Activated CD4-positive, alpha-beta T cell treated with anti-CD3 and anti-CD28 coated beads for 1 hour (primary cell): ENCODE results near the gene AMDHD2.
"Not testable (repeated sequence)": the region's sequence is repeated elsewhere in the genome, so short reads cannot be mapped to it uniquely, and the experiment has no call there.

ENCODE experiments used
- DNase-seq: peaks from one replicate; pipeline ENCODE4 v3.0.0-alpha.2; 2020

Gene AMDHD2

DNA sequence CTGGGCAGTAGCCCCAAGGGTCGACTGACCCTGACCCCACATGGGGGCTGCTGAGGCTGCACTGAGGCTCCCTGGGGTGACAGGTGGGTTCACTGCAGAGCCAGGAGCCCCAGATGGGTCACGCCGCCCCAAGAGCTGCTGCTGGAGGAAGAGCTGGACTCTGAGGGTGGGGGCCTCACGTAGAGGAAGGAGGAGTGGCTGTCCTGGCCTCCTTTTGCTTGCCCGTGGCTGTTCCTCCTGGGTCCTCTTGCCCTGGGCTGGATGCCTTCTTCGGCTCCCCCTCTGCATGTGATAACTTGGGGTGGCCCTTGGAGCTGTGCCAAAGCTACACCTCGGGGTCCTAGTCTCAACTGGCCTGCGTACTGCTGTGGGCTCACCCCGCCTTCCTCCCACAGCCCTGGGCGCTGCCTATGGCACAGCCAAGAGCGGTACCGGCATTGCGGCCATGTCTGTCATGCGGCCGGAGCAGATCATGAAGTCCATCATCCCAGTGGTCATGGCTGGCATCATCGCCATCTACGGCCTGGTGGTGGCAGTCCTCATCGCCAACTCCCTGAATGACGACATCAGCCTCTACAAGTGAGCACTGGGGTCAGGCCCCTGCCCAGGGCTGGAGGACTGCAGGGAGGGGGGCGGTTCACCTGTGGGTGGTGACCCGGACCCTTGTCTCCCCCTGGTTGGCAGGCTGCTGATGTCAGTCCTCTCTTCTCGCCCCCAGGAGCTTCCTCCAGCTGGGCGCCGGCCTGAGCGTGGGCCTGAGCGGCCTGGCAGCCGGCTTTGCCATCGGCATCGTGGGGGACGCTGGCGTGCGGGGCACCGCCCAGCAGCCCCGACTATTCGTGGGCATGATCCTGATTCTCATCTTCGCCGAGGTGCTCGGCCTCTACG is 1.1 kb upstream of the AMDHD2 start:
- DNase-seq, result no peak

GRCh38 chr16:2519711-2520080 is 475 bp upstream of the AMDHD2 start:
- no peak for DNase-seq

DNA sequence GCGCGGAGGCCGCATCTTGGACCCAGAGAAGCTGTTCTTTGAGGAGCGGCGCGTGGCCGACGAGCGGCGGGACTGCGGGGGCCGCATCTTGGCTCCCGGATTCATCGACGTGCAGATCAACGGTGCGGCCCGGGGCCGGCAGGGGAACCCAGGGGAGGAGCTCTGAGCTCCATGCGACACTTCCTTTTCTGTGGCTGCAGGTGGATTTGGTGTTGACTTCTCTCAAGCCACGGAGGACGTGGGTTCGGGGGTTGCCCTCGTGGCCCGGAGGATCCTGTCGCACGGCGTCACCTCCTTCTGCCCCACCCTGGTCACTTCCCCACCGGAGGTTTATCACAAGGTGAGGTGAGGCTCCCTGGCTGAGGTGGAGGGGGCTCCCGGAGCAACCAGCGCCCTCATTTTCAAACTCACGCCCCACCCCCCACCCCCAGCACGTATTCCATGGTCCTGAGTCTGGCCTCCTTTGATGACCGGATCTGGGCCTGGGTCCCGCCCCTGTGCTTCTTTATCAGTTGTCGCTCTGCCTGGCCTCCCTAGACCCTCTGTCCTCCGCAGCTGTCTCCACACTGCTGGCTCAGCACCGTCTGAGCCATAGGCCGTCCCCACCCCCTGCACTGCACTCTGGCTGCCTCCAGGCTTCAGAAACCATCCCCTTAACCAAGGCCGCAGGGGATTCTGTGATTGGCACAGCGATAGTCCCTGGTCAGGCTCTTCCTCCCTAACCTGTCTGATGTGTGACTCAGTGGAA is 787 bp downstream of the AMDHD2 start:
- peak; percentile 33 for DNase-seq

DNA sequence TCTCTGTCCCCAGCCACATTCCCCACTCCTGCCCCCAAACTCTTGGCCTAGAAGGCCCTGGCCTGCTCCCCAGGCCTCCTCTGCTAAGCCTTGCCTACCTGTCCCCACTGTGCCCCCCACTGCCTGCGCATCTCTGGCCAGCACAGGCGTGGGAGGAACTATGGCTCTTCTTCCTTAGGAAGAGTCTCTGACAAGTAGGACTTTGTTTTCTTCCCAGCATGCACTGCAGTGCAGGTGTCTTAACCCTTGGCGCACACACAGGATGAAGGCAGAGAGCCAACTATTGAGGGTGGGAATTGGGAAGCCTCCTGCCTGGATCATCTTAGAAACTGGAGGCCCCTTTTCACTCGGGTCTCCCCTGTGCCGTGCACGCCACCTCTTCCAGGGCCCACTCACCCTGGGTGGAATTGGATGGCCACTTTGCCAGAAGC is 3.6 kb downstream of the AMDHD2 start:
- no peak for DNase-seq

- no peak for DNase-seq
Observed at GRCh38 chr16:2524339-2524938, 4.3 kb downstream of the AMDHD2 start.

DNA sequence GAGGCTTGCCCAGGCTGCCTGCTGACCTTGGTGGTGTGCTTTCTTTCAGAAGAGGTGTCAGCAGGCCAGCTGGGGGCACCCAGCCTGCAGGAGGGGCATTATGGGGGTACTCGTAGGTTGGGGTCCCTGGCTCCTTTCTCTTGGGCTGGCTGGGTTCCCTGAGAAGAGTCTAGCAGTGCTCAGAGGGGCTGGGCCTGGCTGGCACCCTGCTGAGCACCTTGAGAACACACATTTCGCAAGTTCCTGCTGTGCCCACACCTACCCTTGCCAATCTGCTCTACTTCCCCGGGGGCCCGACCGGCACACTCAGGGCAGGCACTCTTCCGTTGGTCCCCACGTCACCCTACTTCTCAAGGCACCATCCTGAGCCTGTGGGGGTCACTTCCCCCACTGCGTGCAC is 6.0 kb downstream of the AMDHD2 start:
- DNase-seq, result no peak

GRCh38 chr16:2527071-2527783 is 7.1 kb downstream of the AMDHD2 start:
- DNase-seq, result no peak

DNA sequence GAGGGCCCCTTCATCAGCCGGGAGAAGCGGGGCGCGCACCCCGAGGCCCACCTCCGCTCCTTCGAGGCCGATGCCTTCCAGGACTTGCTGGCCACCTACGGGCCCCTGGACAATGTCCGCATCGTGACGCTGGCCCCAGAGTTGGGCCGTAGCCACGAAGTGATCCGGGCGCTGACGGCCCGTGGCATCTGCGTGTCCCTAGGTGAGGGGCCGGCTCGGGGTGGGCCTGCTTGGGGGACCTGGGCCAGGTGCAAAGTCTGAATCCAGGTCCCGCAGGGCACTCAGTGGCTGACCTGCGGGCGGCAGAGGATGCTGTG is 7.6 kb downstream of the AMDHD2 start:
- DNase-seq, result no peak

- DNase-seq, result no peak
Observed at GRCh38 chr16:2528161-2529060, 8.2 kb downstream of the AMDHD2 start.

DNA sequence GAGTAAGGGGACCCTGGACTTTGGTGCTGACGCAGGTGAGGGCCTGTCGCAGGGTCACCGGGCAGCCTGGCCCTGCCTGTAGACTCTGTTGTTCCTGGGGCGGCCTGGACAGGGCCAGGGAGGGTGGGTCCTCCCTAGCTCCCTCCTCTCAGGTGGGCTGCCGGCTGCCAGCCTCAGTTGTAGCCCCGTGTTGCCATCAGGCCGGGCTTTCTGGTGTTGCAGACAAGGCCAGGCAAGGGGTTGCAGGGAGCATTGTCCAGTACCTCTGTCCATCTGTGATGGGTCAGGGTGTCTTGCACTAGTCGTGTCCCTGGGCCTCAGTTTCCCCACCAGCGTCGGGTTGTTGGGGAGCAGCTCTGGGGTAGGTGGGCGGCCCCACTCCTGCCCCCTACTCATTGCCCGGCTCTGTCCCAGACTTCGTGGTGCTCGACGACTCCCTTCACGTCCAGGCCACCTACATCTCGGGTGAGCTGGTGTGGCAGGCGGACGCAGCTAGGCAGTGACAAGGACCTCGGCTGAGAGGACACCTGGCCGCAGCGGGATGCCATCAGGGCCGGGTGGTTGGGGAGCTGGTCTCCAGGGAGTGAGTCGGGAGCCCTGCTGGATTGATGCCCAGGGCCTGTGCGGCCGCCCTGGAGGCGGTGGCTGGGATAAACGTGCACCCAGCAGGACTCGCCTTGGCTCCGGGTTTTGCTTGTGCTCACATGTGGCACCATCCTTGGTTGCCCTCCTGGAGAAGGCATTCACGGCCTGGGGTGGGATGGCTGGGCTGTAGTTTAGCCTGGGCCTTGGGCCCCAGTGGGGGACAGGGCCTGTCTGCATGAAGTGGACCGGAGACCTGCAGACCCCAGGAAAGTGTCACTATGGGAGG is 9.1 kb downstream of the AMDHD2 start:
- DNase-seq, result no peak

DNA sequence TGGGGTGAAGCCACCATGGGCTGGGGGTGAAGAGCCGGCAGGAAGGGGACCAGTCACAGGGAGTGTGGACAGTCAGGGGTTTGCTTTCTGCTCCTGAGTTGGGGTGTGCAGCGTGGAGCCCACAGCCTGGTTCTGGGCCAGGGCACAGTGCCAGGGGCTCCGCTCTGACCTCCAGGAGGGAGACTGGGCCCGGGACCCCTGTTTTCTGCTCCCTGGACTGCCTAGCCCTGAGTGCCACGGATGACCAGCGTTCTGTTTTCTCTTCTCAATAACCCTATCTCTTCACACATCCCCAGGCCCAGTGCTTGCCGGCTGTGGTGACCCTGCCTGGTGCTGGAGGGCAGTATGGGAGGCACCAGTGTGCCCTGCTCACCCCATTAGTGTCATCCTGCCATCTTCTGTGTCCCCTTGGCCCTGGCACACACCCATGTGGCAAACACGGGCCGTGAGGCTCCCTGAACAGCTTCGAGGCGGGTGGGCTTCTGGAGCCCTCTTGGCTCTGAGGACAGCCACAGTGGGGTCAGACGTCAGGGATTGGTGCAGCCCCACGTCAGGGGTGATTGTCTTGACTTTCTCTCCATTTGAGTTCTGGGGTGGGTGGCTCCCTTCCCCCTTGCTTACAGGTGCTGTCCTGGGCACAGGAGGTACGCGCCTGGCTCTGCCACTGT is 9.9 kb downstream of the AMDHD2 start:
- DNase-seq, result no peak

GRCh38 chr16:2530629-2531318 is 10.6 kb downstream of the AMDHD2 start:
- DNase-seq, result no peak

DNA sequence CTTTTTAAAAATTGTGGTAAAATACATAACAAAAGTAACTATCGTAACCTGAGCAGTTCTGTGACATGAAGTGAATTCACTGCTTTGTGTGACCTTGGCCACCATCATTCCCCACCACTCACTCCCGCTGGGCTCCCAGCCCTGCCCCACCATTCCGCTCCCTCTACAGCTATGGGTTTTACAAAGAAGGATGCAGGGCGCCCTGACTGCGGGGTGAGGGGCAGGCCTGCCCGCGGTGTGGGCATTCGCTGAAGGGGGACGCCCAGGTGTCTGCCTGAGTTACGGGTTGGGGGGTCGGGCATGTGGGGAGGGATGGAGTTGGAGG is 11.2 kb downstream of the AMDHD2 start, which contains the start of gene CEMP1:
Gene CEMP1 (minus strand): TSS at position 38 of the 325 bp plus-strand sequence. CDS start 335 bp downstream, outside the sequence.
- no peak for DNase-seq

- peak; percentile 93 for DNase-seq
Observed at GRCh38 chr16:2531696-2532493, 11.7 kb downstream of the AMDHD2 start.

DNA sequence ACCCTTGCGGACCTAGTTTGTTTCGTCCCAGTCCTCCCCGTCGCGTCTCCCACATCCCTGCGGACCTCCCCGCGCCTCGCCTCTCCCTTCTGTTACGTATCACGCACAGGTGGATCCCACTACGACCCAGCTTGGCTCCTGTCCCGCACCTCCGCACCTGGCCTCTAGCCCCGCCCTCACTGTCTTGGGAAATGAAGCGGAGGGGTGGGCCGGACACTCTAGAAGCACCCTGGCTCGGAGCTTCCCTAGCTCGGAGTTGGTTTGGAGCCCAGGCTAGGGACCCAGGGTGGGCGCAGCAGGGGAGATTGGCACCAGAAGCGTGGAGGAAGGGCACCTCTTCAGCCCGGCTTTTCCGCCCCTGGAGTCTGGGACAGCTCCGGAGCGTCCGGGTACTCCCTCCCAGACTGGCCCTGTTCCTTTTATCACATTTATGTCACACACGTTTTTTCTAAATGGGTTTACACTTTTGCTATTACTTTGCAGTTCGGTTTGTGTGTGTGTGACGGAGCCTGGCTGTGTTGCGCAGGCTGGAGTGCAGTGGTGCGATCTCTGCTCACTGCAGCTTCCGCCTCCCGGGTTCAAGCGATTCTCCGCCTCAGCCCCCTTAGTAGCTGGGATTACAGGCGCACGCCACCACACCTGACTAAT is 12.4 kb downstream of the AMDHD2 start:
- DNase-seq, result no peak

GRCh38 chr16:2533142-2533755 is 13.1 kb downstream of the AMDHD2 start:
- DNase-seq, result not testable (repeated sequence)

GRCh38 chr16:2533912-2534311 is 13.7 kb downstream of the AMDHD2 start:
- DNase-seq, result no peak

GRCh38 chr16:2534335-2534734 is 14.2 kb downstream of the AMDHD2 start:
- not testable (repeated sequence) for DNase-seq
